RPMI7951 (cell line): ENCODE data around the gene TRPM1. TPM values are rescaled to one million over a fixed set of nuclear protein-coding genes. Genes with fewer than 3 reads are reported as not detected.

Experiments
- DNase-seq: peaks from one replicate; pipeline ENCODE4 v3.0.0-alpha.2; 2012; ENCODE audit warnings: low read depth
- total RNA-seq: library from RNA; depleted of rRNA; stranded (reverse); fragments of >200 nt; shearing (Covaris generic); gene quantifications from 2 replicates; pipeline ENCODE4 v1.2.3, GENCODE V29; 2014; rRNA removed

The TRPM1 gene
- total RNA-seq, 1 experiment from 2014 or later, result not detected

- DNase-seq, result no peak
Measured at GRCh38 chr15:30978328-30978727, 123.2 kb downstream of the TRPM1 start.

- no peak for DNase-seq
Measured at GRCh38 chr15:30974112-30974511, 127.4 kb downstream of the TRPM1 start.

GRCh38 chr15:30973379-30973778 is 128.1 kb downstream of the TRPM1 start:
- DNase-seq, result no peak

GRCh38 chr15:30969724-30970123 is 131.8 kb downstream of the TRPM1 start:
- no peak for DNase-seq

GRCh38 chr15:30963681-30964080 is 137.8 kb downstream of the TRPM1 start:
- no peak for DNase-seq

GRCh38 chr15:30962659-30963058 is 138.9 kb downstream of the TRPM1 start:
- DNase-seq, result no peak

GRCh38 chr15:30962079-30962478 is 139.4 kb downstream of the TRPM1 start:
- no peak for DNase-seq

GRCh38 chr15:30958219-30958618 is 143.3 kb downstream of the TRPM1 start:
- no peak for DNase-seq

GRCh38 chr15:30956216-30957124 is 145.1 kb downstream of the TRPM1 start:
- DNase-seq, result peak; percentile 19

GRCh38 chr15:30954674-30955073 is 146.9 kb downstream of the TRPM1 start:
- DNase-seq, result no peak

- DNase-seq, result peak; percentile 92
Measured at GRCh38 chr15:30953731-30954378, 147.7 kb downstream of the TRPM1 start.

- no peak for DNase-seq
Measured at GRCh38 chr15:30953183-30953582, 148.3 kb downstream of the TRPM1 start.

Other genes starting within 250 kb of the TRPM1 start
- gene FAN1, start 197.8 kb downstream of the TRPM1 start, total RNA-seq, result 4.8 and 5.0 TPM in 2 replicates
- 8.4 and 13.2 TPM in 2 replicates for gene MTMR10, start 110.1 kb downstream of the TRPM1 start, total RNA-seq
- gene KLF13, start 225.1 kb upstream of the TRPM1 start, total RNA-seq, result 60.3 and 75.6 TPM in 2 replicates